GM19452 (cell line): ENCODE data around the gene TUBA8.
"Not testable (repeated sequence)": the region's sequence is repeated elsewhere in the genome, so short reads cannot be mapped to it uniquely, and the experiment has no call there.

Experiments used
- ATAC-seq: cut with Tn5 transposase; IDR thresholded peaks from one replicate; pipeline ENCODE4 v1.9.1; 2021; ENCODE audit not compliant: unreplicated experiment

Gene TUBA8

GRCh38 chr22:18123476-18124025 lies 12.9 kb downstream of the TUBA8 start:
- ATAC-seq, result not testable (repeated sequence)

GRCh38 chr22:18126606-18127005 lies 16.0 kb downstream of the TUBA8 start:
- no peak for ATAC-seq

GRCh38 chr22:18130018-18130417 lies 19.4 kb downstream of the TUBA8 start:
- ATAC-seq, result no peak

- no peak for ATAC-seq
These were observed 20.3 kb downstream of the TUBA8 start for GRCh38 chr22:18130699-18131429.

- no peak for ATAC-seq
These were observed 22.8 kb downstream of the TUBA8 start for GRCh38 chr22:18133452-18133851.

- no peak for ATAC-seq
These were observed 26.1 kb downstream of the TUBA8 start for GRCh38 chr22:18136563-18137320.

- ATAC-seq, result not testable (repeated sequence)
These were observed 30.4 kb downstream of the TUBA8 start for GRCh38 chr22:18141004-18141403.

GRCh38 chr22:18144105-18144504 lies 33.5 kb downstream of the TUBA8 start:
- ATAC-seq, result no peak

- no peak for ATAC-seq
These were observed 35.2 kb downstream of the TUBA8 start for GRCh38 chr22:18145676-18146388.

- ATAC-seq, result no peak
These were observed 35.8 kb downstream of the TUBA8 start for GRCh38 chr22:18146389-18146753.

GRCh38 chr22:18147791-18148190 lies 37.2 kb downstream of the TUBA8 start:
- ATAC-seq, result no peak

- no peak for ATAC-seq
These were observed 37.8 kb downstream of the TUBA8 start for GRCh38 chr22:18148293-18148965.

GRCh38 chr22:18152519-18152918 lies 41.9 kb downstream of the TUBA8 start:
- no peak for ATAC-seq

- ATAC-seq, result no peak
These were observed 44.3 kb downstream of the TUBA8 start for GRCh38 chr22:18154821-18155390.

- ATAC-seq, result not testable (repeated sequence)
These were observed 44.9 kb downstream of the TUBA8 start for GRCh38 chr22:18155546-18155945.

GRCh38 chr22:18156878-18157713 lies 46.5 kb downstream of the TUBA8 start:
- ATAC-seq, result no peak

GRCh38 chr22:18157714-18158028 lies 47.1 kb downstream of the TUBA8 start:
- ATAC-seq, result no peak

- ATAC-seq, result not testable (repeated sequence)
These were observed 50.0 kb downstream of the TUBA8 start for GRCh38 chr22:18160641-18161040.

GRCh38 chr22:18163843-18164242 lies 53.2 kb downstream of the TUBA8 start:
- ATAC-seq, result not testable (repeated sequence)

GRCh38 chr22:18164584-18164983 lies 54.0 kb downstream of the TUBA8 start:
- ATAC-seq, result not testable (repeated sequence)
